GM13976 (cell line): Measurements from ENCODE around the gene KCTD16.

Experiments used
- DNase-seq: peaks from one replicate; pipeline ENCODE4 v3.0.0; 2012; ENCODE audit warnings: low spot score
- CTCF ChIP-seq: IDR thresholded peaks from 2 replicates; pipeline ENCODE4 v1.5.1; 2012; ENCODE audit warnings: borderline replicate concordance, mild to moderate bottlenecking; ENCODE audit not compliant: insufficient read depth; ENCODE audit errors: extremely low read depth, missing control alignments, control extremely low read depth
- in situ Hi-C: fragments of 300-500 bp; cut with MboI; formaldehyde crosslinking; loops from one replicate; pipeline ENCODE4 v1.12.0; 2022; ENCODE audit warnings: low sequenced_read_pairs, mixed read lengths, inconsistent platforms; ENCODE audit not compliant: unreplicated experiment

Gene KCTD16

GRCh38 chr5:144469106-144469505, 298.4 kb downstream of the KCTD16 start:
- DNase-seq = no peak
- in situ Hi-C loops = no loop called here
- no peak for TF ChIP-seq CTCF

DNA sequence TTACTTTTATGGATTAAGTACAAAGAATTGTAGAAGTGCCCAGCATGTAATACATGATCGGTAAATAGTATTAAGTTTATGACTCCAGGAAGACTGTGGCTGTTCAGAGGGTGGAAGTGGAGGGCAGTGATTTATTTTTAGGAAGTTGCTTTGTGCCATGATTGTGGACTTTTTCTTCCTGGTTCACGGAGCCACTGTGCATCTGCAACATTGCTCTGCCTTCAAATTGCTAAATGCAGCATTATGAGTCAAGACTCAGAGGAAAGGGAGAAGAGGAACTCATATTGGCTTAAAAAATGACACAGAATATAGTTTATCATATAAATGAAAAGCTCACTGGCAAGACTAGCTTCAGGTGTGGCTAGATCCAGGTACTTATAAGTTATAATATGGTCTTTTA, 301.5 kb downstream of the KCTD16 start:
- DNase-seq = no peak
- in situ Hi-C loops = no loop called here
- no peak for TF ChIP-seq CTCF

GRCh38 chr5:144473650-144474049, 303.0 kb downstream of the KCTD16 start:
- DNase-seq = no peak
- in situ Hi-C loops = no loop called here
- TF ChIP-seq CTCF = no peak

GRCh38 chr5:144478565-144478964, 307.9 kb downstream of the KCTD16 start:
- no peak for TF ChIP-seq CTCF
- no peak for DNase-seq
- in situ Hi-C loops = no loop called here

DNA sequence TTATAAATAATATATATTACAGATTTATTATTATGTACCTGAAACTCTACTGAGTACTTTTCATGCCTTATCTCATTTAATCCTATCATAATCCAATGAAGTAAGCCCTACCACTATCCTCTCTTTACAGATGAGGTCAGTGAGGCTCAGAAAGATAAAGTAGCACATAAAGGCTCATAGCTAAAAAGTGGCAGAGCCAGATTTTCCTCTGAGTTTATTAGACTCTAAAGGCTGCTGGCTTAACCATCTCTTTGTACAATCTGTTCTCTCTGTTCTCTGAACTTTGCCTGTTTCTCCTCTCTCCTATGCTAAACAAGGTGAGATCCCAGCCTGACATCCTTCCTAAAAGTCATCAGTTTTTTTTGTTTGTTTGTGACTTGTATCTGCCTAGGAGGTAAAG, 311.2 kb downstream of the KCTD16 start:
- no peak for TF ChIP-seq CTCF
- in situ Hi-C loops = no loop called here
- no peak for DNase-seq

DNA sequence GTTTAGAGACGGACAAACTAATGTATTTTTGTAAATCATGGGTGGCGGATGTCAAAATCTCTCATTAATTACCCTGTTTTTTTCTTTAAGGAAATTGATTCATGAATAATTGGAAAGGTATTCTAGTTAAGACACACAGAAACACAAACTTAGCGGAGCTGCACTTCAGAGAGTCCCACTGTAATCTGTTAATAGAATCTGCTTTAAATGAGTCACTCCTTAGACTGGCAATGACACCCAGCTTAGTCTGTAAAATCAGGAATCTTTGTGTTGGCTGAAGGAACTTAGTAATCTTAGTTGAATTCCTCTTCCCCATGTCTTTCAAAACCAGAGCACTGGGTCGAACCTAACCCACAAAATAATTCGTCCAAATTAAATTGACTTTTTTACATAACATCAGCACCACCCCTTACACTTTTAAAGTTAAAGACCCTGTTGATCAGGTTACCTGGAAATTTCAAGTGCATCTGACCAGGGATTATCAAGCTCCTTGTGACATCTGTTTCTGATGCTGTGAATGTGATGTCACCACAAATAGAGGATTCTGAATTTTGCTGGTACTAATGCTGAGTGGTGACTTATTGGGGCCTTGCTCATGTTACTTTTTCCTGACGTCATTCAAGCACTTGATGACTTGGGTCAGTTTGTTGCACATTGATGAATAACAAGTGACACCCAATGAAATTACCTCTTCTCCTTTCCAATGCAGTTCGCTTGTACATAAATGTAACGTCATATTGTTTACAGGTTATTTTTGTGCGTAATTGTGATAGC, 313.6 kb downstream of the KCTD16 start:
- no peak for DNase-seq
- TF ChIP-seq CTCF = no peak
- in situ Hi-C loops = no loop called here
